Kidney epithelial cell (primary cell): ENCODE measurements around the gene BIRC5. TPM values are rescaled to one million over a fixed set of nuclear protein-coding genes. Genes with fewer than 3 reads are reported as not detected.

Experiments
- DNase-seq: peaks from one replicate; pipeline ENCODE4 v3.0.0-alpha.2; 2010; ENCODE audit warnings: low read depth
- H3K27me3 ChIP-seq: 2 replicates; pipeline ENCODE4 v1.6.0; 2011; ENCODE audit warnings: low read length; ENCODE audit not compliant: control insufficient read depth, insufficient read depth
- H3K36me3 ChIP-seq: 2 replicates; pipeline ENCODE4 v1.5.1; 2011; ENCODE audit warnings: low read length; ENCODE audit not compliant: control insufficient read depth, insufficient read depth
- H3K4me3 ChIP-seq: 2 replicates; pipeline ENCODE4 v1.5.1; 2011; ENCODE audit warnings: low read depth, mild to moderate bottlenecking, control low read depth, low read length
- total RNA-seq: library from RNA; depleted of rRNA; stranded (reverse); fragments of >200 nt; gene quantifications from 2 replicates; pipeline ENCODE4 v1.2.3, GENCODE V29; 2015
- TF ChIP-seq, protein P1 (sequence below): IDR thresholded peaks from 2 replicates; pipeline ENCODE4 v1.5.1; 2011; ENCODE audit warnings: mild to moderate bottlenecking, moderate library complexity, low read length, control low read depth, inconsistent platforms; ENCODE audit not compliant: insufficient read depth, poor library complexity, severe bottlenecking

Gene BIRC5
- total RNA-seq, 1 donor from 2014 or later = 7.2 TPM

DNA sequence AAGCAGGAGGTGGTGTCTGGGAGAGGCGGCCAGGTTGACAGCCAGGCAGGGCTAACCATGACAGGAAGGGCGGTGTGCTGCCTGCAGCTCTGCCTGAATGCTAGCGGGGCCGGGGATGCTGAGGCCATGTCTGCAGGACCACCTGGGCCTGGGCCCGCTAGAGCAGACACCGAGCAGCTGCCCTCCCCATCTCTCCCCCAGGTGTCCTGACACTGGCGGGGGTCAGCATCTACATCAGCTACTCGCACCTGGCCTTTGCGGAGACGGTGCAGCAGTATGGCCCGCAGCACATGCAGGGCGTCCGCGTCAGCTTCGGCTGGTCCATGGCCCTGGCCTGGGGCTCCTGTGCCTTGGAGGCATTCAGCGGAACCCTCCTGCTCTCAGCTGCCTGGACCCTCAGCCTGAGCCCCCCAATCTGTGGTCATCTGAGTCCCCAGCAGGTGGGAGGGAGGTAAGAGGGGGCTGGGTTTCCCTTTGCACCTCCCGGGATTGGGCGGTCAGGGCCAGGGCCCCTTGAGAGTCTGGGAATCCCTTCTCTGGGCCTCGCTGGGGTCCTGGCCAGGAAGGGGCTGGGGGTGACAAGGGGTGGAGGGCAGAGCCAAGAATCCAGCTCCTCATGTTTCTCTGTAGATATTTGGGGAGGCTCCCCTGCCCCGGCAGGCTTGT, 24.9 kb downstream of the BIRC5 start:
- TF ChIP-seq, protein P1, sequence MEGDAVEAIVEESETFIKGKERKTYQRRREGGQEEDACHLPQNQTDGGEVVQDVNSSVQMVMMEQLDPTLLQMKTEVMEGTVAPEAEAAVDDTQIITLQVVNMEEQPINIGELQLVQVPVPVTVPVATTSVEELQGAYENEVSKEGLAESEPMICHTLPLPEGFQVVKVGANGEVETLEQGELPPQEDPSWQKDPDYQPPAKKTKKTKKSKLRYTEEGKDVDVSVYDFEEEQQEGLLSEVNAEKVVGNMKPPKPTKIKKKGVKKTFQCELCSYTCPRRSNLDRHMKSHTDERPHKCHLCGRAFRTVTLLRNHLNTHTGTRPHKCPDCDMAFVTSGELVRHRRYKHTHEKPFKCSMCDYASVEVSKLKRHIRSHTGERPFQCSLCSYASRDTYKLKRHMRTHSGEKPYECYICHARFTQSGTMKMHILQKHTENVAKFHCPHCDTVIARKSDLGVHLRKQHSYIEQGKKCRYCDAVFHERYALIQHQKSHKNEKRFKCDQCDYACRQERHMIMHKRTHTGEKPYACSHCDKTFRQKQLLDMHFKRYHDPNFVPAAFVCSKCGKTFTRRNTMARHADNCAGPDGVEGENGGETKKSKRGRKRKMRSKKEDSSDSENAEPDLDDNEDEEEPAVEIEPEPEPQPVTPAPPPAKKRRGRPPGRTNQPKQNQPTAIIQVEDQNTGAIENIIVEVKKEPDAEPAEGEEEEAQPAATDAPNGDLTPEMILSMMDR = no peak
- H3K4me3 ChIP-seq = no peak overlapping the region
- DNase-seq = no peak
- no peaks in the 10 kb centered on the region for H3K36me3 ChIP-seq
- H3K27me3 ChIP-seq = peaks cover 3% of the 10 kb centered on the region

GRCh38 chr17:78239489-78239931, 25.5 kb downstream of the BIRC5 start:
- TF ChIP-seq, protein P1 = no peak
- Histone ChIP-seq H3K36me3 (no peaks in the 10 kb centered on the region), H3K27me3 (peaks cover 3% of the 10 kb centered on the region), H3K4me3 (no peak overlapping the region)
- DNase-seq = no peak

- H3K27me3 ChIP-seq = peaks cover 3% of the 10 kb centered on the region
- no peak for DNase-seq
Measured at GRCh38 chr17:78240012-78240655, 26.1 kb downstream of the BIRC5 start.

DNA sequence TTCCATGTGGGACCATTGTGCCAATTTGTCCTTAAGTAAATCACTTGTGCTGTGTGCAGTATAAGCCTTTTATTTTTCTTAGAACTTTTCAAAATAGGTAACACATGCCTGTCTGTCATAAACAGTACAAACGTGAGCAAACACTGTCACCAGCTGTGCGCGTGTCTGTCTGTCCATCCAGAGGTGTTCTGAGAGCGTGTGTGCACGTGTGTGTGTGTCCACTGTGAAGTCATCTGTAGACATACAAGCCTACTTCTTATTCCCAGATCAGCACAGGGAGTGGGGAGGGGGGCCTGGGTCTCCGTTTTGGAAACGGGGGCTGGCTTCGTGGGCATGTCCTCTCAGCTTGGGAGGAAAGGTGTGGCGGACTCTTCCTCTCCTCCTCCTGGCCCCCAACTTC, 26.8 kb downstream of the BIRC5 start:
- H3K27me3 ChIP-seq = peaks cover 3% of the 10 kb centered on the region
- no peak for DNase-seq
- H3K36me3 ChIP-seq = no peaks in the 10 kb centered on the region
- TF ChIP-seq, protein P1 = no peak
- H3K4me3 ChIP-seq = no peak overlapping the region

More at GRCh38 chr17:78240012-78240655, 26.1 kb downstream of the BIRC5 start:
- H3K4me3 ChIP-seq = no peak overlapping the region
- H3K36me3 ChIP-seq = no peaks in the 10 kb centered on the region
- TF ChIP-seq, protein P1 = no peak

DNA sequence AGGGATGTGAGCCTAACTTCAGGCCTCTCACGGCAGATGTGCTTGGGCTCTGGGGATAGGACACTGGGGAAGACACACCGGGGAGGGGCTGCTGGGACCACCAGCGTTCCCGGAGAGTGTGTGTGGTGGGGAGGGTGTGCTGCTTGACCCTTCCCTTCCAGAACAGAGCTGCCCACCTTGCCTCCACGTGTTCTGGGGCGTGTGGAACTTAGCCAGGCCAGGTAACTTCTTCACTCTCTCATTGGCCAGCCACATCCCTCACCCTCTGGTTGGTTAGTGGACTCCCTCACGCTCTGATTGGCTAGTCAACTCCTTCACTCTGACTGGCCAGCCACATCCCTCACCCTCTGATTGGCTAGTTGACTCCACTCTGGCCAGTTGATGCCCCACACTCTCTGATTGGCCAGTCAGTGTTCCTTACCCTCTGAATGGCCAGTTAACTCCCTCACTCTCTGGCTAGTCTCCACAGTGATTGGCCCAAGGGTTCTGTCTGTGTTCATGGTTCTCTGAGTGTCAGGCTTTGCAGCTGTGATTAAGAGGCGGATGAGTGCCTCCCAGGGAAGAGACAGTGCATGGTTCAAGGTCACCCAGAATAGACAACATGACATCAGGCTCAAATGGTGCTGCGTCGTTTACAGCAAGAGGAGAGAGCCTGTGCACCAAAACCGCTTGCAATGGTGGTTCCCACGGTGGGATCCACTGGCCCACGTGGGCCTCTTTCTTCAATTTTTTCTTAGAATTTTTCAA, 27.4 kb downstream of the BIRC5 start:
- TF ChIP-seq, protein P1 = no peak
- no peak overlapping the region for H3K4me3 ChIP-seq
- H3K27me3 ChIP-seq = peaks cover 3% of the 10 kb centered on the region
- no peak for DNase-seq
- H3K36me3 ChIP-seq = no peaks in the 10 kb centered on the region
